ENCODE measurements around the gene APBA2.

- TF ChIP-seq CTCF (IDR thresholded peaks at IDR 0.05; ENCODE audit: low read length) = no peak
- TF ChIP-seq EZH2phosphoT487 (IDR thresholded peaks at IDR 0.05; ENCODE audit: low read length) = no peak
- no peak for TF ChIP-seq EZH2 (optimal IDR thresholded peaks at IDR 0.05; ENCODE audit: low read depth, low read length)
Measured at GRCh38 chr15:28909958-28910500, 24.3 kb downstream of the APBA2 start.

Measured in MM.1S (cell line).